ENCODE measurements around the gene PARVA.

PARVA gene

DNA sequence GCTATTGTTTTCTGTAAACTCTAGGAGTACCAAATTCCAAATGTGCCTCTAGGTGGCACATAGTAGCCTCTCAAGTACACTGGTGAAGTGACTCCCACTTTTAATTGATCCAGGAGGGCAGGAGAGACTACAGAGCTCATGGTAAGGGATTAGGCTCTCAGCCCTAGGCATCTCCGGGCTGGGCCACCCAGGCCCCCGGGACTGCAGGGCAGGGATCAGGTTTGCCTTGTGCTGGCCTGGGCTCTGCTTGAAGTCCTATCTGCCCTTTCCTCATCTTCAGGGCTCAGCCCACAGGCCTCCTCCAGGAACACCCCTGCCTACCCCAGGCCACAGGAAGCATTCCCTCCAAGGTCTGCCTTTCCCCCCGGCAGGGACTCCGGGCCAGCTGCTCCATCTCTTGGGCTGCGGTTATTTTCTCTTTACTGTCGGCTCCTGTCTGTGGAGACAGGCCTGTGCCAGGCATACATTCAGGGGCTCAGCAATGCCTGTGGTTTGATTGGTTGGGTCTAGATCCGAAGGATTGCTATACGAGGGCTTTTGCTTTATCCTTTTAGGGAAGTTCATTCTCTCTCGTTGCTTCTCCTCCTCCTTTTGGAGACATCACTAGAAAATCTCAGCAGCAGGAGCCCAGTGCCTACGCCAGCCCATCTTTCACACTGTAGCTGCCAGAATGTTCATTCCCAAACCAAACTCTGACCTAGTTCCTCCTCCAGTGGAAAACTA lies 32.8 kb downstream of the PARVA start:
- Mint-ChIP-seq H3K4me3 (no peak overlapping the region), H3K4me1 (no peaks in the 10 kb centered on the region), H3K9me3 (no peaks in the 10 kb centered on the region), H3K27me3 (peaks cover 25% of the 10 kb centered on the region), H3K27ac (no peak overlapping the region)
- ATAC-seq (no peak), DNase-seq (no peak)

DNA sequence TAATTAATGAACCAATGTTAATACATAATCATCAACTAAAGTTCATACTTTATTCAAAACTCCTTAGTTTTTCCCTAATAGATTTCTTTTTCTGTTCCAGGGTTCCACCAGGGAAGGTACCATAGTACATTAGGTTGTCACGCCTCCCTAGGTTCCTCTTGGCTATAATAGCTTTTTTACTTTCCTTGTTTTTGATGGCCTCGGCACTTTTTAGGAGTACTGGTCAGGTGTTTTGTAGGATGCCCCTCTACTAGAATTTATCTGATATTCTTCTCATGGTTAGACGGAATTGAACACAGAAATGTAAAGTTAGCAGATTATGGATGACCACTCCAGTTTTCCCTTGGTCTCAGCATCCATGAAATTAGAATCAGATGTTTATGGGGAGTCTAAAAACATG lies 34.0 kb downstream of the PARVA start:
- DNase-seq = no peak
- peaks cover 25% of the 10 kb centered on the region for H3K27me3 Mint-ChIP-seq
- no peak for ATAC-seq
- H3K27ac Mint-ChIP-seq = no peak overlapping the region
- no peak overlapping the region for H3K4me3 Mint-ChIP-seq
- no peaks in the 10 kb centered on the region for H3K9me3 Mint-ChIP-seq
- H3K4me1 Mint-ChIP-seq = no peaks in the 10 kb centered on the region

DNA sequence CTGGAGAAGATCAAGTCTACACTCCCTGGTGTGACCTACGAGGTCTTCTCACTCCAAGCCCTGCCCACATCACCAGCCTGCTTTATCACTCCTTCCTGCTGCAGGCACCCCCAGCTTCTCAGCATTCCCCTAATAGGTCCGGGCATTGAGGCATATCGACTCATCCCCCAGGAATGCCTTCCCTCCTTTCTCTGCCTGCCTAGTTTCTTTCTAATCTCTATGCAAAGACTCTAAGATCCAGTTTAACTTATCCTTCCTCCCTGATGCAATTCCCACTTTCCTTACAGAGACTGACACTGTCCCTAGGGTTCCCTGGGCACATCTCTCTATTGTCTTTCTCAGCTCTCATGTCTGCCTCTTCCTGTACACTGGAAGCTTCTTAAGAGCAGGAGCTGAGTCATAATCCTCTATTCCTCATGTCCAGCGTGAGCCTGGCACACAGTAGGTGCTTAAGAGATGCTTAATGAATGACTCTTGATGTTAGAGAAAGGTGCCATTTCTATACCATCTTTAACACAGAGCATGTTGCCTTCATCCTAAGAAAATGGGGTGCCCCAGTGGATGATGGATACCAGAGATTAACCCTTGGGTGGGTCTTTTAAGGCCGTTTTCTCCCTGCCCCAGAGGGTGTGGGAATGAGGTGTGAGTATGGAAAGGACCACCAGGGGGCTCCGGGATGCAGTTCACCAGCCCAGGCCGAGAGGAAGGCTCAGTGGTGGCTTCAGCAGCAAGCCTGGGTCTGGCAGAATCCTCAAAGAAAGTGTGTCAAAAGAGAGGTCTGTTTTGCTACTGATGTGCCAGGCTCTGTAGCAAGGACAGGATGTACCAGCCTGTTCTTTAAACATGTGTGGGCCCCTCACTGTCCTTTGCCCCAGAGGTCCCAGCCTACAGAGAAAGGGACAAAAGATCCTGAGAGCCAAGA lies 34.7 kb downstream of the PARVA start:
- peak; percentile 26 to 27 for DNase-seq
- ATAC-seq = peak; percentile 73
- no peaks in the 10 kb centered on the region for H3K4me1 Mint-ChIP-seq
- no peak overlapping the region for H3K27ac Mint-ChIP-seq
- H3K27me3 Mint-ChIP-seq = peaks cover 25% of the 10 kb centered on the region
- H3K9me3 Mint-ChIP-seq = no peaks in the 10 kb centered on the region
- H3K4me3 Mint-ChIP-seq = no peak overlapping the region

GRCh38 chr11:12413141-12414052 lies 36.0 kb downstream of the PARVA start:
- DNase-seq = no peak

DNA sequence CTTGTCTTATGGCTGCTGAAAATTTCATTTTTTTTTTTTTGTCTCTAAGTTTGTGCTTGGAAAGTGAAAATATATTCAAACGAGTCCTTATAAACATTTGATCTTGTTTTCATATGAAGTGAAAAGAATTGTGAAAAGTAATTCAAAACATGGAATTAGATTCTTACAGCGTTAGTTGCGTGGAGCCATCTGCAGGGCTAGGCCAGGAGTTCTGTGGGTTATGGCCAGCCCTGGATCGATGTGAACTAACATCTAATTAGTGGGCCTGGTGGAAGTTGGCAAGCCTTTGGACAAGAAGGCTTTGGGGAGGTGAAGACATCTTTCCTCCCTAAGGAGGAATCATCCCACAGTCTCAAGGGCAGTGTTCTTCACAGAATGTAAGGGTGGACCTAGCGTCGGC lies 37.2 kb downstream of the PARVA start:
- Mint-ChIP-seq H3K4me1 (no peaks in the 10 kb centered on the region), H3K4me3 (no peak overlapping the region), H3K27me3 (peaks cover 25% of the 10 kb centered on the region), H3K27ac (no peak overlapping the region), H3K9me3 (no peaks in the 10 kb centered on the region)
- ATAC-seq (no peak), DNase-seq (no peak)

More at GRCh38 chr11:12413141-12414052, 36.0 kb downstream of the PARVA start:
- no peak overlapping the region for H3K4me3 Mint-ChIP-seq
- ATAC-seq = no peak
- H3K27ac Mint-ChIP-seq = peak overlapping the region; percentile 30 to 35
- peaks cover 25% of the 10 kb centered on the region for H3K27me3 Mint-ChIP-seq
- H3K9me3 Mint-ChIP-seq = no peaks in the 10 kb centered on the region
- no peaks in the 10 kb centered on the region for H3K4me1 Mint-ChIP-seq

DNA sequence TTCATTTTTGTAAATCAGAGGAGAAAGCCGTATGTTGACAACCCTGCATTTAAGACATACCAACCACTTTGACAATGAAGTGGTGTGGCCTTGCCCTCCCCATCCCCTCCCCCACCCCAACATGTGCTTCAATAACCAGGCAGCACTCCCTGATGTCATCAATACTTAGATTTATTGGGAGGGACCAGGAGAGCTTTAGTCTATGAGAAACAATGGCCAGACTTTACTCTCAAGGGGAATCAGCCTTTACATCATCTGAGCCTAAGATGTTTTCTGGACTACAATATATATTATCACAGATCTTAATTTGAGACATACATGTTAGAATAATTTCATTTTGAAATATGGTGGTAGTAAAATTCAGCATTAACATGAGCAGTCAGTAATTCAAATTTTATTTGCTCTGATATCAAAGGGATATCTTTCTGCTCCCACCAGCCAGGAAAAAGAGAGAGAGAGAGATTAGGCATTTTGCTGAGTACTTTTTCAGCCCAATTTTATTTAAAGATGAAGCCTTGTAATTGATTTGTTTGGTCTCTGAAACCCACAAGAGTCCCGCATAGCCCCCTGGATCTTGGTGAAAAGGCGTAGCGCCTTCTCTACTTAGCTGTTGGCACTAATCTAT lies 38.1 kb downstream of the PARVA start:
- no peak overlapping the region for H3K27ac Mint-ChIP-seq

GRCh38 chr11:12416552-12416951 lies 39.2 kb downstream of the PARVA start:
- no peak for ATAC-seq
- Mint-ChIP-seq H3K27ac (no peak overlapping the region), H3K4me3 (no peak overlapping the region)

More for the DNA sequence above, 38.1 kb downstream of the PARVA start:
- Mint-ChIP-seq H3K4me3 (no peak overlapping the region), H3K27me3 (peaks cover 25% of the 10 kb centered on the region), H3K4me1 (no peaks in the 10 kb centered on the region), H3K9me3 (no peaks in the 10 kb centered on the region)
- no peak for ATAC-seq
- DNase-seq = no peak

DNA sequence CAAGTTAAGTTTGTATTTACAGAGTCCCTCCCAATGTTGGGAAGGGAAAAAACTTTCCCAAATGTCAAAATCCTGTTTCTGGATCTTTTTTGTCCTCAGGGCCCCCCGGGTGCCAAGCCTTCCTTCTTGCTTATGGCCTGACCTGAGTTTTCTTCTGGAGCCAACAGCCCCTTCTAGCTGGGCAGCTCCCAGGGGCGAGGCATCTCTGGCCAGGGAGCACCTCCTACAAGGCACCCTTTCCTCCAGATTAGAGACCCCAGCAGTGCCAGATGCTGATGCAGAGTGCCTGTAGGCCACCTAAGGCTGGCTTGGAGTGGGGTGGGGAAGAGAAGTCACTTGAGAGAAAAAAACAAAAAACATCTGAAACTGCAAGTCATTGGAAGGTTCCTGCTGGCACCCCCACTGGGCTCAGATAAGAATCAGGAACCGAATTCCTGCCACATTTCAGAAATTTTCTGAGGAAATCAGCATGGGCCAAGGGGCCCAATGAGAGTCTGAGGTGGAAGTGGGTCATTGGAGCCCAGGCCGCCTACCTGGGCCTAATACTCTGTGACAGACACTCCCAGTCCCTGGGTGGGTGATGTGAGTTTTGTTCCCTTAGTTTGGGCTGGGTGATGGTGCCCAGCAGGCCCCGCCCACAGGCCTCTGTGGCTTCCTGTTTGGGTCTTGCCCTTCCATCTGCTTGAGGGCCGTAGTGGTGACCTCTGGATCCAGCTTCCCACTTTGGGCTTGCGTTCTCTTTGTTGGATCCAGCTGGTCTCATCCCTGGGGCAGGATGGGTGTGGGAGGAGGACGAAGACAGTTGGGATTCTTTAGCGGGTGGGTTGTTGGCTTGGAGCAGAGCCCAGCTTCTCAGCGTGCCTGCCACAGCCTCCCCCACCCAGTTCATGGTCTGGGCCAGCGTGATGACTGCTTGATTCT lies 40.6 kb downstream of the PARVA start:
- Mint-ChIP-seq H3K4me3 (no peak overlapping the region), H3K4me1 (no peaks in the 10 kb centered on the region), H3K27ac (no peak overlapping the region), H3K27me3 (peaks cover 10% of the 10 kb centered on the region), H3K9me3 (no peaks in the 10 kb centered on the region)
- ATAC-seq (no peak), DNase-seq (no peak)

More at GRCh38 chr11:12416552-12416951, 39.2 kb downstream of the PARVA start:
- Mint-ChIP-seq H3K27me3 (peaks cover 24% of the 10 kb centered on the region), H3K4me1 (no peaks in the 10 kb centered on the region), H3K9me3 (no peaks in the 10 kb centered on the region)
- no peak for DNase-seq

DNA sequence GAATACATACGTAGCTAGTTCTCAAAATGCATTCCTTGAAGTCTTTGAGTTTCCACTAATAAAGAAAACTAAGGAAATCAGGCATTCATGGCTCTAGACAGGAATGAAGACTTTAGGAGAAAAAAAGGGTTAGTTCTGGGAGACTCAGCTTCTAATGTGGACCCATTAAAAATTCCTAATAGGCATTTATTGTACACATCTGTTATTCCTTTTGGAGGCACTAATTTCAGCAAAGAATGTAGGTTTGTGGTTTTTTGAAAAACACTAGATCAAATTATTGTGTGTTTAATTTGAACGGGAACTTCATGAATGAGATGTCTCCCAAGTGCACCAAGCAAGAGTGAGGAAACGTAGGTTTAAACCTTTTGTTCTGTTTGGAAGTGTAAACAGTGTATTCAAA lies 42.7 kb downstream of the PARVA start:
- DNase-seq = no peak
- Mint-ChIP-seq H3K4me1 (no peaks in the 10 kb centered on the region), H3K9me3 (no peaks in the 10 kb centered on the region), H3K27me3 (no peaks in the 10 kb centered on the region), H3K27ac (no peak overlapping the region), H3K4me3 (no peak overlapping the region)
- ATAC-seq = no peak

DNA sequence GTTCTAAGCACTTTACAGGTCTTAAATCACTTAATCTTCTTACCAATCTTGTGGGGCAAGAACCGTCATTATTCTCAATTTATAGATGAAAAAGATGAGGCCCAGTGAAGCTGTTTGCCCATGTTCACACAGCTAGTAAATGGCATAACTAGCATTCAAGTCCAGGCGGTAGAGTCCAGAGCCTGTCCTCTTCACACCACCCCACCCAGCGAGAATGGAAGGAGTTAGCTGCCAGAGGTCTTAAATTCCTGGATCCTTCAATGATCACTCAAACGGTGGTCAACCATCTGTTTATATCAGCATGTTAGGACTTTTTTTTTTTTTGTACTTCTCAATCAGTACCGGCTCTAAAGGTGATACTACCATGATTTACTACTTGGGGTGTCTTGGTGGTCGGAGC lies 43.3 kb downstream of the PARVA start:
- Mint-ChIP-seq H3K27ac (no peak overlapping the region), H3K27me3 (no peaks in the 10 kb centered on the region), H3K4me3 (no peak overlapping the region), H3K9me3 (no peaks in the 10 kb centered on the region), H3K4me1 (no peaks in the 10 kb centered on the region)
- ATAC-seq (no peak), DNase-seq (no peak)

GRCh38 chr11:12421386-12421785 lies 44.0 kb downstream of the PARVA start:
- H3K9me3 Mint-ChIP-seq = no peaks in the 10 kb centered on the region
- H3K4me1 Mint-ChIP-seq = no peaks in the 10 kb centered on the region
- no peaks in the 10 kb centered on the region for H3K27me3 Mint-ChIP-seq
- no peak for DNase-seq
- no peak for ATAC-seq
- no peak overlapping the region for H3K4me3 Mint-ChIP-seq
- no peak overlapping the region for H3K27ac Mint-ChIP-seq

DNA sequence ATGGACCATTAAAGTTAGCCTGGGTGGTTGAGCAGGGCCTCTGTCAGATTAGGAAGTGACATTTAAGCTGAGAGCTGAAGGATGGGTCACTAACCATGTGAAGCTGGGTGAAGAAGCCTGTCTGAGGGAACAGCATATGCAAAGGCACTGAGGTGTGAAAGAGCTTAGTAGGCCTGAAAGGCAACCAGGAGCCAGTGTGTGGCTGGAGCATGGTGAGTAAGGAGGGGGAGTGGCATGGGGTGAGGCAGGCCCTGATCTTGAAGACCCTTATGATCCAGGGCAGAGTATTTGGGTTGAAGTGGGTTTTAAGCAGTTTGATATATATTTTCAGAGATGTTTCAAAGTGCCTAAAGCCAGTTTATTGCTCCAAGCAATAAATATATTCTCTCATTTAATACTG lies 48.8 kb downstream of the PARVA start:
- no peaks in the 10 kb centered on the region for H3K9me3 Mint-ChIP-seq
- no peak overlapping the region for H3K4me3 Mint-ChIP-seq
- DNase-seq (no peak), ATAC-seq (no peak)
- H3K27ac Mint-ChIP-seq = no peak overlapping the region
- no peaks in the 10 kb centered on the region for H3K4me1 Mint-ChIP-seq
- no peaks in the 10 kb centered on the region for H3K27me3 Mint-ChIP-seq

- Mint-ChIP-seq H3K27me3 (no peaks in the 10 kb centered on the region), H3K9me3 (no peaks in the 10 kb centered on the region), H3K27ac (no peak overlapping the region), H3K4me3 (no peak overlapping the region), H3K4me1 (no peaks in the 10 kb centered on the region)
- no peak for DNase-seq
- ATAC-seq = no peak
Observed at GRCh38 chr11:12429155-12429554, 51.8 kb downstream of the PARVA start.

GRCh38 chr11:12430351-12430750 lies 53.0 kb downstream of the PARVA start:
- Mint-ChIP-seq H3K4me1 (no peaks in the 10 kb centered on the region), H3K9me3 (no peaks in the 10 kb centered on the region), H3K4me3 (no peak overlapping the region), H3K27me3 (no peaks in the 10 kb centered on the region), H3K27ac (no peak overlapping the region)
- ATAC-seq (no peak), DNase-seq (no peak)

Data from stimulated activated naive CD8-positive, alpha-beta T cell treated with anti-CD3 and anti-CD28 coated beads, Interleukin-15, amount 100 ng/mL, for 72 hours (primary cell).